ENCODE results near the gene HNRNPK. TPM values are rescaled to one million over a fixed set of nuclear protein-coding genes. Genes with fewer than 3 reads are reported as not detected.

The HNRNPK gene
- total and polyA plus RNA-seq, 2 of the 13 experiments (the other 11 are each of a cell fraction or from before 2014, with no cell fraction given): 321 to 712 TPM

DNA sequence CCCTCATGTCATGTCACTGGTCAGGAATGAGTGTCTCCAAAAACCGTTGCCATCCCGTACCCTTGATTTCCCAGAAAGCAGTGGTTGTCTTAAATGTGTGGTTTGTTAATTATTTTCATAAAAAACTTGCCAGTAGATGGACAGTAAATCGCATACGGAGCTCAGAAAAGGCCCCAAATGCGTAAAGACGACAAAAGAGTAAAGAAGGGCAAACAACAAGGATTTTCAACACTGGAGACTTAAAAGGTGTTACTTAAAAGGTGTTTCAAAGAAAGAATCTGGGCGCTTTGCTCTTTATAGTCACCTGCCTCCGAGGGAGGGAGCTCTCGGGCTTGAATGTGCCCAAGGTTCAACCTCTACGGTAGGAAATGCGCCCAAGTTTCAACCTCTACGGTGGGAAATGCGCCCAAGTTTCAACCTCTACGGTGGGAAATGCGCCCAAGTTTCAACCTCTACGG lies 59.5 kb downstream of the HNRNPK start (continued):
- TF ChIP-seq ZNF737 (CRISPR knock-in tag; IDR thresholded peaks at IDR 0.05; ENCODE audit: borderline replicate concordance): no peak
- TF ChIP-seq, protein P1, sequence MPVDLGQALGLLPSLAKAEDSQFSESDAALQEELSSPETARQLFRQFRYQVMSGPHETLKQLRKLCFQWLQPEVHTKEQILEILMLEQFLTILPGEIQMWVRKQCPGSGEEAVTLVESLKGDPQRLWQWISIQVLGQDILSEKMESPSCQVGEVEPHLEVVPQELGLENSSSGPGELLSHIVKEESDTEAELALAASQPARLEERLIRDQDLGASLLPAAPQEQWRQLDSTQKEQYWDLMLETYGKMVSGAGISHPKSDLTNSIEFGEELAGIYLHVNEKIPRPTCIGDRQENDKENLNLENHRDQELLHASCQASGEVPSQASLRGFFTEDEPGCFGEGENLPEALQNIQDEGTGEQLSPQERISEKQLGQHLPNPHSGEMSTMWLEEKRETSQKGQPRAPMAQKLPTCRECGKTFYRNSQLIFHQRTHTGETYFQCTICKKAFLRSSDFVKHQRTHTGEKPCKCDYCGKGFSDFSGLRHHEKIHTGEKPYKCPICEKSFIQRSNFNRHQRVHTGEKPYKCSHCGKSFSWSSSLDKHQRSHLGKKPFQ (CRISPR knock-in tag; IDR thresholded peaks at IDR 0.05; ENCODE audit: insufficient replicate concordance): peak; percentile 59
- TF ChIP-seq, protein P2, sequence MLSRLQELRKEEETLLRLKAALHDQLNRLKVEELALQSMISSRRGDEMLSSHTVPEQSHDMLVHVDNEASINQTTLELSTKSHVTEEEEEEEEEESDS (CRISPR knock-in tag; IDR thresholded peaks at IDR 0.05; ENCODE audit: borderline replicate concordance): peak; percentile 98
- TF ChIP-seq NR3C1 (CRISPR knock-in tag; IDR thresholded peaks at IDR 0.05): no peak
- TF ChIP-seq PHF20 (CRISPR knock-in tag; IDR thresholded peaks at IDR 0.05): no peak
- TF ChIP-seq FOXJ3 (CRISPR knock-in tag; IDR thresholded peaks at IDR 0.05; ENCODE audit: borderline replicate concordance): peak; percentile 68; the same call in 1 of the 2 replicates
- TF ChIP-seq, protein P3, sequence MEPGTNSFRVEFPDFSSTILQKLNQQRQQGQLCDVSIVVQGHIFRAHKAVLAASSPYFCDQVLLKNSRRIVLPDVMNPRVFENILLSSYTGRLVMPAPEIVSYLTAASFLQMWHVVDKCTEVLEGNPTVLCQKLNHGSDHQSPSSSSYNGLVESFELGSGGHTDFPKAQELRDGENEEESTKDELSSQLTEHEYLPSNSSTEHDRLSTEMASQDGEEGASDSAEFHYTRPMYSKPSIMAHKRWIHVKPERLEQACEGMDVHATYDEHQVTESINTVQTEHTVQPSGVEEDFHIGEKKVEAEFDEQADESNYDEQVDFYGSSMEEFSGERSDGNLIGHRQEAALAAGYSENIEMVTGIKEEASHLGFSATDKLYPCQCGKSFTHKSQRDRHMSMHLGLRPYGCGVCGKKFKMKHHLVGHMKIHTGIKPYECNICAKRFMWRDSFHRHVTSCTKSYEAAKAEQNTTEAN (CRISPR knock-in tag; conservative IDR thresholded peaks at IDR 0.05): no peak
- TF ChIP-seq KLF6 (CRISPR knock-in tag; IDR thresholded peaks at IDR 0.05): no peak
- 0 out of 2 replicates have a peak, but pooled peaks have one; percentile 2 for TF ChIP-seq SRF (IDR thresholded peaks at IDR 0.05; ENCODE audit: low read depth, low read length)
- TF ChIP-seq SNAI1 (CRISPR knock-in tag; IDR thresholded peaks at IDR 0.05; ENCODE audit: borderline replicate concordance): no peak
- peak; percentile 23; the same call in 1 of the 2 replicates for TF ChIP-seq SIN3A (IDR thresholded peaks at IDR 0.05; ENCODE audit: borderline replicate concordance, low read depth, low read length)
- no peak for TF ChIP-seq ELF3 (CRISPR knock-in tag; IDR thresholded peaks at IDR 0.05)
- TF ChIP-seq, protein P4, sequence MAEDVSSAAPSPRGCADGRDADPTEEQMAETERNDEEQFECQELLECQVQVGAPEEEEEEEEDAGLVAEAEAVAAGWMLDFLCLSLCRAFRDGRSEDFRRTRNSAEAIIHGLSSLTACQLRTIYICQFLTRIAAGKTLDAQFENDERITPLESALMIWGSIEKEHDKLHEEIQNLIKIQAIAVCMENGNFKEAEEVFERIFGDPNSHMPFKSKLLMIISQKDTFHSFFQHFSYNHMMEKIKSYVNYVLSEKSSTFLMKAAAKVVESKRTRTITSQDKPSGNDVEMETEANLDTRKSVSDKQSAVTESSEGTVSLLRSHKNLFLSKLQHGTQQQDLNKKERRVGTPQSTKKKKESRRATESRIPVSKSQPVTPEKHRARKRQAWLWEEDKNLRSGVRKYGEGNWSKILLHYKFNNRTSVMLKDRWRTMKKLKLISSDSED (CRISPR knock-in tag; IDR thresholded peaks at IDR 0.05): no peak
- TF ChIP-seq SYNCRIP (IDR thresholded peaks at IDR 0.05; ENCODE audit: insufficient read depth, low read depth, low read length): no peak
- TF ChIP-seq RAD21 (CRISPR knock-in tag; IDR thresholded peaks at IDR 0.05): no peak
- TF ChIP-seq, protein P5, sequence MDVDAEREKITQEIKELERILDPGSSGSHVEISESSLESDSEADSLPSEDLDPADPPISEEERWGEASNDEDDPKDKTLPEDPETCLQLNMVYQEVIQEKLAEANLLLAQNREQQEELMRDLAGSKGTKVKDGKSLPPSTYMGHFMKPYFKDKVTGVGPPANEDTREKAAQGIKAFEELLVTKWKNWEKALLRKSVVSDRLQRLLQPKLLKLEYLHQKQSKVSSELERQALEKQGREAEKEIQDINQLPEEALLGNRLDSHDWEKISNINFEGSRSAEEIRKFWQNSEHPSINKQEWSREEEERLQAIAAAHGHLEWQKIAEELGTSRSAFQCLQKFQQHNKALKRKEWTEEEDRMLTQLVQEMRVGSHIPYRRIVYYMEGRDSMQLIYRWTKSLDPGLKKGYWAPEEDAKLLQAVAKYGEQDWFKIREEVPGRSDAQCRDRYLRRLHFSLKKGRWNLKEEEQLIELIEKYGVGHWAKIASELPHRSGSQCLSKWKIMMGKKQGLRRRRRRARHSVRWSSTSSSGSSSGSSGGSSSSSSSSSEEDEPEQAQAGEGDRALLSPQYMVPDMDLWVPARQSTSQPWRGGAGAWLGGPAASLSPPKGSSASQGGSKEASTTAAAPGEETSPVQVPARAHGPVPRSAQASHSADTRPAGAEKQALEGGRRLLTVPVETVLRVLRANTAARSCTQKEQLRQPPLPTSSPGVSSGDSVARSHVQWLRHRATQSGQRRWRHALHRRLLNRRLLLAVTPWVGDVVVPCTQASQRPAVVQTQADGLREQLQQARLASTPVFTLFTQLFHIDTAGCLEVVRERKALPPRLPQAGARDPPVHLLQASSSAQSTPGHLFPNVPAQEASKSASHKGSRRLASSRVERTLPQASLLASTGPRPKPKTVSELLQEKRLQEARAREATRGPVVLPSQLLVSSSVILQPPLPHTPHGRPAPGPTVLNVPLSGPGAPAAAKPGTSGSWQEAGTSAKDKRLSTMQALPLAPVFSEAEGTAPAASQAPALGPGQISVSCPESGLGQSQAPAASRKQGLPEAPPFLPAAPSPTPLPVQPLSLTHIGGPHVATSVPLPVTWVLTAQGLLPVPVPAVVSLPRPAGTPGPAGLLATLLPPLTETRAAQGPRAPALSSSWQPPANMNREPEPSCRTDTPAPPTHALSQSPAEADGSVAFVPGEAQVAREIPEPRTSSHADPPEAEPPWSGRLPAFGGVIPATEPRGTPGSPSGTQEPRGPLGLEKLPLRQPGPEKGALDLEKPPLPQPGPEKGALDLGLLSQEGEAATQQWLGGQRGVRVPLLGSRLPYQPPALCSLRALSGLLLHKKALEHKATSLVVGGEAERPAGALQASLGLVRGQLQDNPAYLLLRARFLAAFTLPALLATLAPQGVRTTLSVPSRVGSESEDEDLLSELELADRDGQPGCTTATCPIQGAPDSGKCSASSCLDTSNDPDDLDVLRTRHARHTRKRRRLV (CRISPR knock-in tag; IDR thresholded peaks at IDR 0.05): peak; percentile 99
- TF ChIP-seq ZNF510 (CRISPR knock-in tag; IDR thresholded peaks at IDR 0.05; ENCODE audit: low read depth): no peak
- no peak for TF ChIP-seq ATF7 (IDR thresholded peaks at IDR 0.05)
- no peak for TF ChIP-seq ATF7 (CRISPR knock-in tag; IDR thresholded peaks at IDR 0.05)
- TF ChIP-seq, protein P6, sequence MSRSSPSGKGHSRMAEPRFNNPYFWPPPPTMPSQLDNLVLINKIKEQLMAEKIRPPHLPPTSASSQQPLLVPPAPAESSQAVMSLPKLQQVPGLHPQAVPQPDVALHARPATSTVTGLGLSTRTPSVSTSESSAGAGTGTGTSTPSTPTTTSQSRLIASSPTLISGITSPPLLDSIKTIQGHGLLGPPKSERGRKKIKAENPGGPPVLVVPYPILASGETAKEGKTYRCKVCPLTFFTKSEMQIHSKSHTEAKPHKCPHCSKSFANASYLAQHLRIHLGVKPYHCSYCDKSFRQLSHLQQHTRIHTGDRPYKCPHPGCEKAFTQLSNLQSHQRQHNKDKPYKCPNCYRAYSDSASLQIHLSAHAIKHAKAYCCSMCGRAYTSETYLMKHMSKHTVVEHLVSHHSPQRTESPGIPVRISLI (CRISPR knock-in tag; IDR thresholded peaks at IDR 0.05; ENCODE audit: borderline replicate concordance): no peak

All from HepG2 (cell line).